NCI-H226 (cell line): ENCODE measurements around the gene GIPC3.
"Not testable (repeated sequence)": the region's sequence is repeated elsewhere in the genome, so short reads cannot be mapped to it uniquely, and the experiment has no call there.

Source experiments
- DNase-seq: peaks from one replicate; pipeline ENCODE4 v3.0.0-alpha.2; 2015

Gene GIPC3

DNA sequence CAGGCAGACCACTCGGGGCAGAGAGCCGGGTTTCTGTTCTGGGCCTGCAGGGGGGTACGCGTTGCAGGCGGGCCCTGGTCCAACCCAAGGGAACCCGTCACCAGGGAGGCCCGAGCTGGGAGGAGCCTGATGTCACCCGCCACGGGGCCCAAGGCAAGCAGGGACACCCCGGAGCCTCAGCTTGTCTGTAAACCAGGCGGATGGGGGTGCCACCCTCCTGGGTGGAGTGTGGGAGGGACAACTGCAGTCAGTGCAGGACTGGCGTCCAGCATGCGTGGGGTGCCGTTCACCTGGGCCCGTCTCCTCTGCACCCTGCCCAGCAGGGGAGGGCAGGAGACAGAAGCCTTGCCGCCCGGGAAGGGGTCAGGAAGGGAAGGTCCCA lies 34.3 kb downstream of the GIPC3 start:
- no peak for DNase-seq

DNA sequence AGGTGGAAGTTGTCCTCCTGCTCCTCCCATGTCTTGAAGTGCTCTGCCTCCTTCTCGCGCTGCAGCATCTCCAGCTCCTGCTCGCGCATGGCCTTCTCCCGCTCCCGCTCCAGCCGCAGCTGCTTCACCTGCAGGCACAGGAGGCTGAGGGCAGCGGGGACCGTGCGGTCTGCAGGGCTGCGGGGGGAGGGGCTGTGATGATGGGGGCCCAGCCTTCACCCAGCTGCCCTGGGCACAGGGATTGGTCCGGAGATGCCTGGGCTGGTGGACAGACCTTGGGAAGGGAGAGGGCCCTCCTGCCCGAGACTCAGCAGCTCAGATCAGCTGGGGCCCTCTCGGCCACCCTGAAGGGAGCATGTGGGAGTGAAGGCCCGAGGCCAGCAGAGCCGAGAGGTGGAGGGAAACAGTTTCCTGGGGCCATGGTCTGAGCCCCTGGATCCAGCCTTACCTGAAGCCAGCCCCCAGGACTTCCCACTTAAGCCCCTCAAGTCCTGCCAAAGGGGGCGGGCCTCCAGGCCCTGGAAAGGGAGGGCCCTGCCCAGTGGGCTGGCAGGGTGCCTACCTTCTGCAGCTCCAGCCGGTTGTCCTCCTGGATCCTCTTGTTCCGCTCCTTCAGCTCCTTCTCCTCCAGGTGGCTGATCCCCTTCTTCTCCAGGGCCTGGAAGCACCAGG lies 35.0 kb downstream of the GIPC3 start:
- no peak for DNase-seq

- DNase-seq: no peak
Measured at GRCh38 chr19:3620817-3621547, 35.7 kb downstream of the GIPC3 start.

GRCh38 chr19:3621689-3622088 lies 36.4 kb downstream of the GIPC3 start:
- DNase-seq: no peak

DNA sequence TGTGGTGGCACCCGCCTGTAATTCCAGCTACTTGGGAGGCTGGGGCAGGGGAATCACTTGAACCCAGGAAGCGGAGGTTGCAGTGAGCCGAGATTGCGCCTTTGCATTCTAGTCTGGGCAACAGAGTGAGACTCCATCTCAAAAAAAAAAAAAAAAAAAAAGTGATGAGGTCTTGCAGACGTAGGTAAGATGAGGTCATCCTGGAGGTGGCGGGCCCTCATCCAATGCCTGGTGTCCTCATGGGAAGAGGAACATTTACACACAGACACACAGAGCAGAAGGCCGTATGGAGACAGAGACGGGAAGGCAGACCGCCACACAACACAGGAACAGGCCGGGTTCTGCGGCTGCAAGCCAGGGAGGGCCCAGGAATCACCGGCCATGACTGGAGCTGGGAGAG lies 36.9 kb downstream of the GIPC3 start:
- DNase-seq: no peak

- DNase-seq: no peak
Measured at GRCh38 chr19:3623716-3624115, 38.4 kb downstream of the GIPC3 start.

DNA sequence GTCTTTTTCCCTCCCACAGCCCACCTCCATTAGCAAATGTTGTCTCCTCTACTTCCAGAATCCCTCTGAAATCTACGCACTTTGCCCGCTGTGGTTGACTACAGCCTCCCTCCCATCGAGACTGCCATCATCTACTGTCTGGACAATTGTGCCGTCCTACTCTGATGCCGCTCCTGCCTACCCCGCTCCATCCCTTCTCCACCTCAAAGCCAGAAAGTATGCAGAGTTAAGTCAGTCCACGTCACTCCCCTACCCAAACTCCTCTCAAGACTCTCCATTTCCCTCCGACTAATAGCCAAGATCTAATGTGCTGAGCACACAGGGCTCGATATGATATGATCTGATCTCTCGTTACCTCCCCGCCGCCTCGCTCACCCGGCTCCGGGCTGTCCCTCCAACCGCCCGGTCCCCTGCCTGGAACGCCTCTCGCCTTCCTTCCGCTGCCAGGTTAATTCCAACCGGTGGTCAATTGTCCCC lies 40.8 kb downstream of the GIPC3 start:
- no peak for DNase-seq

DNA sequence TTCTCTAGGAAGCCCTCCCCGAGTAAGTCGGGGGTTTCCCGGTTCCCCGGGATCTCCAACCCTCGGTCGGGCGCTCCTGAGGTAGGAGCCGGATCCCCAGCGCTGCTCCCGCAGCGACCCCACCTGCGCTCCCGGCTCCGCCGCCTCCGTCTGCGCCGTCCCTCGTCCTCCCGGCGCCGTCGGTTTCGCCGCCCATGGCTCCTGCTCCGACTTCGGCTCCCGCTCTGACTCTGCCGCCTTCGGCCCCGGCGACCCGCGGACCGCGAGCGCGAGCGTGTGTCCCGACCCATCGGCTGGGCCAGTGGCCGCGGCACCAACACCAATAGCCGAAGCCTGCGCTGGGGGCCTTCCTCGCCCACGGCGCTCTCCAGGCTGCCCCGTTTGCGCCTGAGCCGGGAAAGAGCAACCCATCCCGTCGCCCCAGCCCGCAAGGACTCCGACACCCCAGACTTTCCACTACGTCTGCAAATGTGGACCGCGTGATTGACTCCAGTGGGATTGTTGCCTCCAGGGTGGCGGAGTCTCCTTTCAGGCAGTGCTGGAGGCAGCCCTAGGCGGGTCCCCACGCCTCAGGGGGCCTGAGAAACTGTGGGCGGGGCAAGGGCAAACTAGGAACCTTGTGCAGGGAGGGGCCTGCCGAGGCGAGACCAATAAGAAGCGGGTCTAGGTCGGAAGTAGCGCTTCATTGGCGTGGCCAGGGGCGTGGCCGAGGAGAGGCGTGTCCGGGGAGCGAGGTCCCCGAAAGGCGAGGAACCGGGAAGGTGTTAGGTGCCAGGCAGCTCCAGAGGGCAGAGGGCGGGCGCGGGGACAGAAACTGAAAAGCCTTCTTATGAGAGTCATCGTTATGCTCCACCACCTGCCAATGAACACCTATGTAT lies 41.4 kb downstream of the GIPC3 start, which contains the start of gene CACTIN:
CACTIN (minus strand) TSS at position 318 of the 878 bp plus-strand sequence; CDS start at position 290, 28 bp downstream.
- DNase-seq: peak; percentile 96

- no peak for DNase-seq
Measured at GRCh38 chr19:3627351-3627723, 42.1 kb downstream of the GIPC3 start.

GRCh38 chr19:3628766-3629165 lies 43.5 kb downstream of the GIPC3 start:
- not testable (repeated sequence) for DNase-seq

GRCh38 chr19:3631053-3631861 lies 46.0 kb downstream of the GIPC3 start:
- no peak for DNase-seq

DNA sequence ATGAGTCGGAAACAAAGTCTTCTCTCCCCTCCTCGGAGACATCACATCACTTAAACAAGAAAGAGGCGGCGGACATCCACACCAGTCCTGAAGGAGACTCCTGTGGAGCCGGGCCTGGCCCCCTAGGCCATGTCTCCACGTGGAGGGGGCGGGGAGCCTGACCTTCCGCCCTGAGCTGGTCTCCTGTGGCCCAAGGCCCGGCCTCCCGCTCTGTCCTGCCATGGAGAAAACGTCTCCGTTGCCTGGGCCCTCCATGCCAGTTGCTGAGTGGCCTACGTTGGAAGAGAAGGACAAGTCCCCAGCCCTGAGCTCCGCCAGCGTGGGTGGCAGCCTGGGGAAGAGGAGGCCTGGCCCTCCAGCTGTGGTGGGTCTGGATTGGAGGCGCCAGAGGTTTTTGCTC lies 46.8 kb downstream of the GIPC3 start:
- DNase-seq: no peak

GRCh38 chr19:3632739-3633558 lies 47.7 kb downstream of the GIPC3 start:
- no peak for DNase-seq

GRCh38 chr19:3633559-3633988 lies 48.3 kb downstream of the GIPC3 start:
- no peak for DNase-seq

DNA sequence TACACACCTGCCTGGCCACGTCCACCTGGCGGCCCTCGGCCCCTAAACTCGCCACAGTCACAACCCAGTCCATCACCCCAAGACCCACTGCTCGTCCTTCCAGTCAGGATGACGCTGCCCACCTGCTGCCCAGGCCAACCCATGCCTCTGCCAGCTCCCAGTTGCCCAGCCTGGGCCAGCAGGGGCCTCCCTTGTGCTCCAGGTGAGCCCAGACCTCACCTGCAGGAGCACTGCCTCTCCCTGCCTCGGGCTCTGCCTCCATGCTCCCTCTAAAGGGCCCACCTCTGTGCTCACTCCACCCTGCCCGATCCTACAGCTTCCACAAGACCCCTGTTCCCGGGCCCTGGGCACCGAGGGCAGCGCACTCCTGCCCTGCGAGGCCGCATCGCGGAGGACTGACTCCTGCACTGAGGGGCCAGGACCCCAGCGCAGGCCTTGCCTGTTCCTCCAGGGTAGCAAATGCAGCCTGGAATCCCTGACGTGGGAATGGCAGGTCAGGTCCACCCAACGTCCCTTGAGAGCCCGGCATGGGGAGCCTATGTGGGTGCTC lies 49.3 kb downstream of the GIPC3 start:
- no peak for DNase-seq

- DNase-seq: no peak
Measured at GRCh38 chr19:3636506-3636905, 51.2 kb downstream of the GIPC3 start.

DNA sequence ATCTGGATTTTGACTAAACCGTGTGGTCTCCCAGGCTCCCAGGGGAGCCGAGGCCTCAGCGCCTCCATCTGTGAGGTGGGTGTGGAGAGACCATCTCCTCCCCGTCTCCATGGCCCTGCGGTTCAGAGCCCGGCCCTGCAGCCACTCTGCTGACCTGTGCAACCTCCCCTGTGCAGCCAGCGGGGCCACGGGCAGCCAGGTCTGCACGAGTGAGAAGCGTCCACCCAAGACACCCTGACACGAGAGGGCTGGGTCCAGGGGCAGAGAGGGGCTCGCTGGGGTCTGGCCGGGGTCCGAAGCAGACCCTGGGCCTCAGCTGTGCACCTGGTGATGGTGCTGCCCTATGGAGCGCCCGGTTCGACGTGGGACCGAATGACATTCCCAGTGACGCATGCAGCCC lies 51.7 kb downstream of the GIPC3 start:
- no peak for DNase-seq

DNA sequence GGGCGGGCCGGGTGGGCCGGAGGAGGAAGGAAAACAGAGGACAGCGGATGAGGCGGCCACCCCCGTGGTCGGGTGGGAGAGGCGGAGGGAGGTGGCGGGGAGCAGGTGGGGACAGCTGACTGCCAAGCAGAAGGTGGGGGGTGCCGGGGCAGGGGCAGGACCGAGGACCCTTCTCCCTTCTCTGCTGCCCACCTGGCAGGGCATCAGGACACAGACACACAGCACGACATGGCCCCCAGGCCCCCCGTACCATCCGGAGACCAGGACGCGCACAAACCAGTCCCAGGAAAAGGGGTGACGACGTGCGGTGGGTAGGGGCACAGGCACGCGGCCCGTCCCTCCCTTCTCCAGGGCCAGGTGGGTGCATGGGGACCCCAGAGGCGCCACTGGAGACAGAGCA lies 52.3 kb downstream of the GIPC3 start:
- DNase-seq: no peak

DNA sequence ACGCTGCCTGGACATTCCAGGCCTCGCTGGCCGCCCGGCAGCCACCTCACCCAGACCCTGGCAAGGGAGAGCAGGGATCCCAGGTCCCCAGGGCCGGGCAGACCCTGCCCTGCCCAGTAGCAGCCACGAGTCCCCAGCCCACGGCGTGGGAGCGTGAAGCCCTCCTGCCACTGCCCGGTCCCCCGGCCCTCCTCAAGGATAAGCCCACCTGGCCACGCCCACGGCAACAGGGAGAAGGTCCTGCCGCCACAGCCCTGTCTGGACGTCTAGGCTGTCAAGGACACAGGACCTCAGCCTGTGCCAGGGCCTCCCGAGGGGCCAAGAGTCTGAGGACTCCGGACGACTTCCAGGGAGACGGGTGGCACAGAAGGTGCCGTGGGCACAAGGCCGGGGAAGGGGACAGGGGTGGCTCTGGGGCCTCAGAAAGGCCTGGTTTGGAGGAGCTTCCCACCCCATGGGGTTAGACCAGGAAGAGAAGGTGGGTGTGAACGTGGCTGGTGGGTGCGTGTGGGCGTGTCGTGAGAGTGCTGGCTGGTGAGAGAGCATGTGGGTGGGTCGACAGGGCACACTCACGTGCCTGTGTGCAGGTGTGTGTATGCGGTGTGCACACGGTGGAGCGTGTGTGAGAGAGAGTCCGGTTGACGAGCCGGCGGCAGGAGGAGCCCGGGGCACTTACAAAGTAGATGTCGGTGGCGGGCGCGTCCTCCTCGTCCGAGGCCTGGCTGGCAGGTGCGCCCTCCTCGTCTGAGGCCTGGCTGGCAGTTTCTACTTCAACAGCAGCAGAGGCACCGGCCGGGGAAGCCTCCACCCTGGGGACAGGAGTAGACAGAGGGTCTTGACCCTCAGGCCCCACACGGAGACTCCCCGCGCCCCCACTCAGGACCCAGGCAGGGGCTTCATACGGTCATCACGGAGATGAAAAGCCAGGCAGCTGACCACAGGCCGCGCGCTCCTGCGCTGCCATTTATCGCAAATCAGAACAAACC lies 53.2 kb downstream of the GIPC3 start:
- DNase-seq: no peak

DNA sequence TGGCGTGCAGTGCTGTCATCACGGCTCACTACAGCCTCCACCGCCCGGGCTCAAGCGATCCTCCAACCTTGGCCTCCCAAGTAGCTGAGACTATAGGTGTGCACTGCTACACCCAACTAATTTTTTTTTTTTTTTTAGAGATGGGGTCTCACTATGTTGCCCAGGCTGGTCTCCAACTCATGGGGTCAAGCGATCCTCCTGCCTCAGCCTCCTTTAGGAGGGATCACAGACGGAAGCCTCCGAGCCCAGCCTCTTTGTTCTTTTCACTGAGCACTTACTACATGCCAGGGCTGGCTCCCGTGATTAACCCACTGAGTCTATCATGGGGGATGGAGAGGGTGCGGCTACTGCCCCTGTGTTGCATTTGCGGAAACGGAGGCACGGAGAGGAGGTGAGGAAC lies 54.2 kb downstream of the GIPC3 start:
- no peak for DNase-seq
